ENCODE data around the gene GMPPA.
A peak's percentile ranks its signal among the peaks of the same experiment; 100 is the strongest.

GMPPA gene

GRCh38 chr2:219512524-219513216 is 14.0 kb downstream of the GMPPA start:
- no peak for TF ChIP-seq MYC (IDR thresholded peaks at IDR 0.05; ENCODE audit: low read depth, low read length)
- TF ChIP-seq CTCF (IDR thresholded peaks at IDR 0.05; ENCODE audit: low read depth, low read length) = no peak
- TF ChIP-seq POLR2A (IDR thresholded peaks at IDR 0.05; ENCODE audit: extremely low read depth, insufficient read length) = no peak
- no peak for TF ChIP-seq MAX (IDR thresholded peaks at IDR 0.05; ENCODE audit: low read depth, low read length)
- H3K4me3 ChIP-seq (ENCODE audit: low read depth, low read length) = no peak overlapping the region
- DNase-seq (ENCODE audit: low read depth) = no peak

GRCh38 chr2:219513787-219514186 is 15.1 kb downstream of the GMPPA start:
- no peak overlapping the region for H3K4me3 ChIP-seq (ENCODE audit: low read depth, low read length)
- TF ChIP-seq POLR2A (IDR thresholded peaks at IDR 0.05; ENCODE audit: extremely low read depth, insufficient read length) = no peak
- no peak for TF ChIP-seq MYC (IDR thresholded peaks at IDR 0.05; ENCODE audit: low read depth, low read length)
- TF ChIP-seq MAX (IDR thresholded peaks at IDR 0.05; ENCODE audit: low read depth, low read length) = no peak
- no peak for TF ChIP-seq CTCF (IDR thresholded peaks at IDR 0.05; ENCODE audit: low read depth, low read length)
- DNase-seq (ENCODE audit: low read depth) = no peak

- H3K4me3 ChIP-seq (ENCODE audit: low read depth, low read length) = no peak within 1 kb of the TSS
- peak; percentile 69 for DNase-seq (ENCODE audit: low read depth)
- TF ChIP-seq POLR2A (IDR thresholded peaks at IDR 0.05; ENCODE audit: extremely low read depth, insufficient read length) = no peak
- no peak for TF ChIP-seq CTCF (IDR thresholded peaks at IDR 0.05; ENCODE audit: low read depth, low read length)
- peak; percentile 83 for TF ChIP-seq MYC (IDR thresholded peaks at IDR 0.05; ENCODE audit: low read depth, low read length)
- TF ChIP-seq MAX (IDR thresholded peaks at IDR 0.05; ENCODE audit: low read depth, low read length) = peak; percentile 73
These were observed 15.6 kb downstream of the GMPPA start, which contains the start of gene ASIC4 for GRCh38 chr2:219514196-219514761. Gene ASIC4 (plus strand): TSS chr2:219514482. CDS start chr2:219514725, 243 bp downstream.

- DNase-seq (ENCODE audit: low read depth) = no peak
- H3K4me3 ChIP-seq (ENCODE audit: low read depth, low read length) = no peak overlapping the region
- TF ChIP-seq POLR2A (IDR thresholded peaks at IDR 0.05; ENCODE audit: extremely low read depth, insufficient read length) = no peak
- TF ChIP-seq MAX (IDR thresholded peaks at IDR 0.05; ENCODE audit: low read depth, low read length) = no peak
- no peak for TF ChIP-seq MYC (IDR thresholded peaks at IDR 0.05; ENCODE audit: low read depth, low read length)
- no peak for TF ChIP-seq CTCF (IDR thresholded peaks at IDR 0.05; ENCODE audit: low read depth, low read length)
These were observed 16.1 kb downstream of the GMPPA start for GRCh38 chr2:219514836-219515235.

- H3K4me3 ChIP-seq (ENCODE audit: low read depth, low read length) = no peak overlapping the region
- TF ChIP-seq MAX (IDR thresholded peaks at IDR 0.05; ENCODE audit: low read depth, low read length) (no peak), CTCF (IDR thresholded peaks at IDR 0.05; ENCODE audit: low read depth, low read length) (no peak), POLR2A (IDR thresholded peaks at IDR 0.05; ENCODE audit: extremely low read depth, insufficient read length) (no peak), MYC (IDR thresholded peaks at IDR 0.05; ENCODE audit: low read depth, low read length) (no peak)
- DNase-seq (ENCODE audit: low read depth) = no peak
These were observed 17.4 kb downstream of the GMPPA start for GRCh38 chr2:219515874-219516629.
